Left renal cortex interstitium (tissue), 4 donors: ENCODE data around the gene CREB3L1. TPM values are rescaled to one million over a fixed set of nuclear protein-coding genes. Genes with fewer than 3 reads are reported as not detected.

Source experiments
- DNase-seq, 4 donors: peaks; one replicate each; pipeline ENCODE4 v3.0.0-alpha.2; 2013; ENCODE audit warnings: low read depth in 4 of 4, low spot score in 2 of 4, missing footprints in 1 of 4
- polyA plus RNA-seq, 4 donors: library from polyadenylated mRNA; unstranded; fragments of 120-200 nt; gene quantifications; one replicate each; pipeline ENCODE4 v1.2.1, GENCODE V29; 2013; ENCODE audit not compliant: insufficient read length in 4 of 4

Gene CREB3L1, protein sequence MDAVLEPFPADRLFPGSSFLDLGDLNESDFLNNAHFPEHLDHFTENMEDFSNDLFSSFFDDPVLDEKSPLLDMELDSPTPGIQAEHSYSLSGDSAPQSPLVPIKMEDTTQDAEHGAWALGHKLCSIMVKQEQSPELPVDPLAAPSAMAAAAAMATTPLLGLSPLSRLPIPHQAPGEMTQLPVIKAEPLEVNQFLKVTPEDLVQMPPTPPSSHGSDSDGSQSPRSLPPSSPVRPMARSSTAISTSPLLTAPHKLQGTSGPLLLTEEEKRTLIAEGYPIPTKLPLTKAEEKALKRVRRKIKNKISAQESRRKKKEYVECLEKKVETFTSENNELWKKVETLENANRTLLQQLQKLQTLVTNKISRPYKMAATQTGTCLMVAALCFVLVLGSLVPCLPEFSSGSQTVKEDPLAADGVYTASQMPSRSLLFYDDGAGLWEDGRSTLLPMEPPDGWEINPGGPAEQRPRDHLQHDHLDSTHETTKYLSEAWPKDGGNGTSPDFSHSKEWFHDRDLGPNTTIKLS
- polyA plus RNA-seq = 10 to 100 TPM; 14.5 to 18.1 (median 15.7) TPM

DNA sequence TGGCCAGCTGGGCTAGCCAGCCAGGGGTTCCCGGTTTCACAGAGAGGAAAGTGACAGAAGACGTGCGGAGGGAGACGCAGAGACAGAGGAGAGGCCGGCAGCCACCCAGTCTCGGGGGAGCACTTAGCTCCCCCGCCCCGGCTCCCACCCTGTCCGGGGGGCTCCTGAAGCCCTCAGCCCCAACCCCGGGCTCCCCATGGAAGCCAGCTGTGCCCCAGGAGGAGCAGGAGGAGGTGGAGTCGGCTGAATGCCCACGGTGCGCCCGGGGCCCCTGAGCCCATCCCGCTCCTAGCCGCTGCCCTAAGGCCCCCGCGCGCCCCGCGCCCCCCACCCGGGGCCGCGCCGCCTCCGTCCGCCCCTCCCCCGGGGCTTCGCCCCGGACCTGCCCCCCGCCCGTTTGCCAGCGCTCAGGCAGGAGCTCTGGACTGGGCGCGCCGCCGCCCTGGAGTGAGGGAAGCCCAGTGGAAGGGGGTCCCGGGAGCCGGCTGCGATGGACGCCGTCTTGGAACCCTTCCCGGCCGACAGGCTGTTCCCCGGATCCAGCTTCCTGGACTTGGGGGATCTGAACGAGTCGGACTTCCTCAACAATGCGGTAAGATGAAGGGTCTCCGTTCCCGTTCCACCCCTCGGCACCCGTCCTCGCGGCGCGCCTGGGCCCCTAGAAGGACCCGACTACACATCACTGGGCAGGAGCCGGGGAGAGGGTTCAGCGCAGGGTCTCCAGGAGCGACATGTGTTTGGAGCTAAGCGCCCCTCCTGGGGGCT lies at the start of gene CREB3L1:
TSS of gene CREB3L1 (plus strand) at position 41 of the 765 bp plus-strand sequence. CDS start at position 491, 450 bp downstream.
- DNase-seq = no peak

DNA sequence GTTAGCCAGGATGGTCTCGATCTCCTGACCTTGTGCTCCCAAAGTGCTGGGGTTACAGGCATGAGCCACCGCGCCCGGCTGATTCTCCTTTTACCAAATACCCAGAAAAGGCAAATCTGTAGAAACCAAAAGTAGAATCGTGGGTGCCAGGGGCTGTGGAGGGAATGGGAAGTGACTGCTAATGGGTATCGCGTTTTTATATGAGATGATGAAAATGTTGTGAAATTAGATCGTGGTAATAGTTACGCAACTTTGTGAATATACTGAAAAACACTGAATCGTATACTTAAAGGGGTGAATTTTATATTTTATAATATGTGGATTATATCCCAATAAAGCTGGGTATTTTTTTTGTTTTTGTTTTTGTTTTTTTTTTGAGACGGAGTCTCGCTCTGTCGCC lies 48.2 kb upstream of the CREB3L1 start:
- DNase-seq = no peak

DNA sequence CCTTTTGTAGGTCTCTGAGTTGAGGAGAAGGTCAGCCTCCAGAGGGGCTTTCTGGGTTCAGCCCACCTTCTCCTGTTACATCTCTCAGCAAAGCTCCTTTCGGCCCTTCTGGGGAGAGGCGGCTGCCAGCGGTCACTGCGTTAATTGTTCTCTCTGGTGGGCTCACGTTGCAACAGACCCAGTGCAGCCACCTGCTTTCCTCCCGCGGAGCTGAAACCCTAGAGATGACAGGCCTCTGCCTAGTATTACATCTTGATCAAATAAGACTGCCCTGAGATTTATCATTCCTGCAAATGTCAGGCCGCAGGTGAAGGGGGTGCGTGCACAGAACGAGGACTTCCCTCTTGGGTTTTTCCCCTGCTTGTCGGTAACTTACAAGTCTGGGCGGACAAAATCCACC lies 43.2 kb upstream of the CREB3L1 start:
- DNase-seq = no peak

DNA sequence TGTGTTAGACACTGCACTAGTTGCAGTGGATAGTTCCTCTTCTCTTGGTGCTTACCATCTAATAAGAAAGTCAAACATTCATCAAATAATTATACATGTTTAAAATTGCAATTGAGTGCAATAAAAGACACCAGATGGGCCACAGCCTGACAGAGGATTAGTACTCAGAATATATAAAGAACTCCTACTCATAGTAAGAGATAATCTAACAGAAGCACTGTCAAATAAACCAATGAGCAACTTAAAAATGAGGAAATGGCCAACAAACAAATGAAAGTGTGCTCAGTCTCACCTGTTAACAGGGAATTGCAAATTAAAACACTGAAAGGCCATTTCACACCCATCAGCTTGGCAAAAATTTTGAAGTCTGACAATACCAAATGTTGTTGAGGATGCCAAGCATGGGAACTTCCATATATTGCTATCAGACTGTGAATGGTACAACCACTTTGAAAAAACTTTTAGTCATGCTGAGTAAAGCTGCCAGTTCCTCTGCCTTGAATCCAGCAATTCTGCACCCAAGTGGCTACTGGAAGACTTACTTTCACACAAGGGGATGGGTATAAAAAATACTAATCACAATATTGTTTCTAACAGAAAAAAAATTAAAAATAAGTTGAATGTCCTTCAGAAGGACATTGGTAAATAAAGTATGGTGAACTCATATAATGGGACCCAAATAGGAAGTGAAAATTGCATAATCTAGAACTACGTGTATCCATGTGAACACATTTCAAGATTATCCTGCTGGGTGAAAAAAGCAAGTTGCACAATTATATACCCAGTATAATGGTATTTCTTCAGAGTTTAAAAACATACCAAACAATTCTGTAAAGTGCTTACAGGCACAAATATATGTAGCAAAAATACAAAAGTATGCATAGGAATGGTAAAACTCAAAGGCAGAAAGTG lies 41.4 kb upstream of the CREB3L1 start:
- DNase-seq = no peak

DNA sequence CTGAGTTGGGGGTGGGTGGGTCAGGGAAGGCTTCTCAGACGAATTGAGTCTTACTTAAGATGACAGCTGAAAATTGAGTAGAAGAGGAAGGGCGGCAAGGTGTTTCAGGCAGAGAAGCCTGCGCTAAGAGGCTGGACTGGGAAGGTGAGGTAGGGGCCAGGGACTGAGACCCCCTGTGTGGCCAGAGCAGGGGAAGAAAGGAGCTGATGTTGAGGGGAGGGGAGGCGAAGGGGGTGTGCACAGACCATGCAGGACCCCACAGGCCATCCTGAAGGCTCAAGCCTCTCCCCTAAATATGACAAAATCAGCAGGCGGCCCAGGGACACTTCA lies 40.6 kb upstream of the CREB3L1 start:
- DNase-seq = no peak

DNA sequence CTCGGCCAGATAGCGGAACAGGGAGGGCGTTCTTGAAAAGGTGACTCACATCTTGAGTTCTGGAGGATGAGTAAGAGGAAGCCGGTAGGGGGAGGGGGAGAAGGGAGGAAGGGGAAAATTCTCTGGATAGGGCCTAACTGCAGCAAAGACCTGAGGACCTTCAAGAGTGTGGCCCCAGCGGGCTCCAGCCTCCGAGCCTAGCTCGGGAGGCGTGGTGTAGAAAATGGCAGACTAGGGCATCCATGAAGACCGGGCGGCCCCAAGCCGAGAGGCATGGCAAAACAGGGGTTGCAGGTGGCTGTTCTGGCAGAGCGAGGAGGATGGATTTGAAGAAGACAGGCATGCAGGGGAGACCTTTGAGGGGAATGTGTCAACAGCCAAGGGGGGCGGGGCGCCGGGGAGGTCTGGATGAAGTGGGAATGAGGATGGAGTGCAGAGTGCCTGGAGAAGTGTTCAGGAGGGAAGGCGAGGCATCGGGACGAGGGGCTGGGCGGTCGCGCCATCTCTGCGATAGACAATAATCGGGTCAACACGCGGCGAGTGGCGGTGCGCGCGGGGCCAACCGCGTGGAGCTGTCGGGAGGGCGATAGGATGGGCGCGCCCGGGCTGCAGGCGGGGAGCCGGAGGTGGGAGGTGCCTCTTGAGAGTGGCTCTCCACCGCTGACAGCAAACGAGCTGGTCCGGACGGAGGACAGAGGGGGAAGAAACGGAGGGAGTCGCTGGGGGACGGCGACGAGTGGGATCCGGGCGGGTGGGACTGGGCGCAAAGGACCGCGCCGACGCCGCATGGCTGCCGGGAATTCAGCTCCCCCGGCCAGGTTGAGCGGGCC lies 40.0 kb upstream of the CREB3L1 start:
- peak in 1 of 4 donors; percentile 42 for DNase-seq

DNA sequence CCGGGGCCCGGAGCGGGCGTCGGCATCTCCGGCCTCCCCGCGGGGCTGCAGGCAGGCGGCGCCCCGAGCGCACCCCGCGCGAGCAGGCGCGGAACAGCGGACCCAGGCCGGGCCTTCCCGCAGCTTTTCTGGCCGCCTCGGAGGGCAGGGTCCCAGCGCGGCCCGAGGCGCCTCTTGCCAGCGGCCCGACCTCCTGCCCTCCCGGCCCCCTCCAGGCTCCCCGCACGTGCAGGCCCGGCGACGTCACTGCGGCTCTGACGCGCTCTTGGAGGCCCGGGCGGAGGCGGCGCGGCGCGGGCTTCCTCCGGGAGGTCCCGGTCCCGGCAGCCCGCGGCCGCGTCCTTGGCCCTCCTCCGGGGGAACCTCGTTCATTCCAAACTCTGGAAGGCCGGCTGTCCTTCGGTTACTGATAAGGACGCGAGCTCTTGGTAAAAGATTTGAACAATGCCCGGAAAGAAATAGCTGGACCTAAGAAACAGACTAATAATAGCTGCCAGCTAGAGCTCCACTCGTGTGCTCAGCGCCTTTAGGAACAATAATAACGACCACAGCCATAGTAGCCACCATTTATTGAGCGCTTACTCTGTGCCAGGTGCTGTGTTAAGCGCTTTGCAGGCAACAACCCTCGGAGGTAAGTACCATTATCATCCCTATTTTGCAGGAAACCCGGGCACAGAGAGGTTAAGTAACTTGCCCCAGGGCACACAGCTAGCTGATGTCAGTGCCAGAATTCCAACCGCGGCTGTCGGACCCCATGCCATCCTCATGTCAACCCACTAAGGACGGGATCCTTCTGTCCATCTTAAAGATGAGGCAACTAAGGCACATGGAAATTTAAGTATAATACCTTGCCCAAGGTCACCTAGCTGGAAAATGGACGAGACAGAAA lies 39.1 kb upstream of the CREB3L1 start:
- peak in 1 of 4 donors; percentile 41 for DNase-seq

DNA sequence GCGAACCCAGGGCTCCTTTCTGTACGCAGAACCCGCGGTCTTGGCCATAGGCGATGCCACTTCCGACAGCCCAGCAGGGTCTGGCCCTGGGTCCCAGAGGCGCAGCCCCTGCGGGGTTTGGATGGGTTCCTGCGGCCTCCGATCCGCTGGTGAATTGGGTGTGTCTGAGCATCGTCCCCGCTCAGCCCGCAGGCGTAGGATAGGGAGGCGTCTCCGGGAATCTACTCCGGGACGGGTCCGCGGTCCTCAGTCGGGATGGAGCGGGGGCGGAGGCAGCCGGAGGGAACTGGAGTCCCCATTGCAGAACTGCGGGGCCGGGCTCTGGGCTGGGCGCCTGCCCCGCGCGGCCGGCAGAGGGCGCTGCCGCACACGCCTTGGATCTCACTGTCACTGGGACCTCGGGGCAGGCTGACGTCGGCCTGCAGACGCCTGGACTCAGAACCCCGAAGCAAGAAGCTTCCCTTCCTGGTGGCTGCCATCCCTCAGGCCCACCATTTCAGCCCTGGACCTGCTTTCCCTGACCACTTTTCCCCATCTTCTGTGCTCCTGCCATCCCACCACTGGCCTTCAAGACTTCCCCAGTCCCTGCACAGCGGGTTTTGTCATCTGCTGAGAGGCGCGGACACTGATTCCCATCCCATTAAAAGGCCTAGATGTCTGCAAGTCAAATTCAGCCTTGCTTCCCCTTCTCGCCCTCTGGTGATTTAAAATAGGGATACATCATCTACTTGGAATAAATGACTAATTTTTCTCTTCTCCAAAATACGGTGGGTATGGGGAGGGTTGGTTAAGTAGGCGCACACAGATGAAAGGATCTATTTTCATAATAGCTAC lies 38.3 kb upstream of the CREB3L1 start:
- DNase-seq = peak in 1 of 4 donors; percentile 79

DNA sequence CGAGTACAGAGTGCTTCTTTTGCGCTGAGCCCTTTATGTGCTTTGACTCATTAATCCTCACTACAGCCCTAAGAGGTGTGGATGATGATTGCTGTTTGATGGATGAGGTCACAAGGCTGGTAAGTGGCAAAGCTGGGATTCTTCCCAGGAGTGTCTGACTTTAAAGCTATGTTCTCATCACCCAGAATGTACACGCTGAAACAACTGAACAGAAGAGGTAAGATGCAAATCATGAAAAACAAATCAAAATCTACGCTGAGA lies 37.7 kb upstream of the CREB3L1 start:
- DNase-seq = no peak

DNA sequence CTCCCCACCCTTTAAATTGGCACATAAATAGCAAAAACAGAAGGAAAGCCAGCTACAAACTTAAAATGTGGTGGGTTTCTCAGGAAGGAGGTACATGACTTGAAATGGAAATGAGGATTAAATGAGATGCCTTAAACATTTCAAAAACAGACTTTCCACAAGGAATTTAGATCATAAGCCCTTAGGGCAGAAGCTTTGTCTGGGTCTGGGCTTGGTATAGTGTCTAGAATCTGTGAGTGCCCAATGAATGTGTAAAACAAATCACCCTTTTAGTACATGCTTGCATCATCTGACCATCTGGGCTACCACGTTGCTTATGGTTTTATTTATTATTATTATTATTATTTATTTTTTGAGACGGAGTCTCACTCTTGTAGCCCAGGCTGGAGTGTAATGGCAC lies 37.1 kb upstream of the CREB3L1 start:
- no peak for DNase-seq

DNA sequence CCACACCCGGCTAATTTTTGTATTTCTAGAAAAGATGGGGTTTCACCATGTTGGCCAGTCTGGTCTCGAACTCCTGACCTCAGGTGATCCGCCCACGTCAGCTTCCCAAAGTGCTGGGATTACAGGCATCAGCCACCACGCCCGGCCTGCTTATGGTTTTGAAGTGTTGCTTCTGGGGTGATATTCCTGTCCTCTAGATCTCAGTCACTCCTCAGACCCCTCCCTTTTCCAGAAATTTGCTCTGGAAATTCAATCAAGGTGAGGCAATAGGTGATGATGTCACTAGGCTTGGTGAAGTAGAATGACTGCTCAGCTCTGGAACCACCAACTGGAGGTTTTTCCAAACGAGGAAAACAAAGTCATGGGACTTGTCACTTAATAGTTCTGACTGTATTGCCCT lies 36.6 kb upstream of the CREB3L1 start:
- DNase-seq = no peak

DNA sequence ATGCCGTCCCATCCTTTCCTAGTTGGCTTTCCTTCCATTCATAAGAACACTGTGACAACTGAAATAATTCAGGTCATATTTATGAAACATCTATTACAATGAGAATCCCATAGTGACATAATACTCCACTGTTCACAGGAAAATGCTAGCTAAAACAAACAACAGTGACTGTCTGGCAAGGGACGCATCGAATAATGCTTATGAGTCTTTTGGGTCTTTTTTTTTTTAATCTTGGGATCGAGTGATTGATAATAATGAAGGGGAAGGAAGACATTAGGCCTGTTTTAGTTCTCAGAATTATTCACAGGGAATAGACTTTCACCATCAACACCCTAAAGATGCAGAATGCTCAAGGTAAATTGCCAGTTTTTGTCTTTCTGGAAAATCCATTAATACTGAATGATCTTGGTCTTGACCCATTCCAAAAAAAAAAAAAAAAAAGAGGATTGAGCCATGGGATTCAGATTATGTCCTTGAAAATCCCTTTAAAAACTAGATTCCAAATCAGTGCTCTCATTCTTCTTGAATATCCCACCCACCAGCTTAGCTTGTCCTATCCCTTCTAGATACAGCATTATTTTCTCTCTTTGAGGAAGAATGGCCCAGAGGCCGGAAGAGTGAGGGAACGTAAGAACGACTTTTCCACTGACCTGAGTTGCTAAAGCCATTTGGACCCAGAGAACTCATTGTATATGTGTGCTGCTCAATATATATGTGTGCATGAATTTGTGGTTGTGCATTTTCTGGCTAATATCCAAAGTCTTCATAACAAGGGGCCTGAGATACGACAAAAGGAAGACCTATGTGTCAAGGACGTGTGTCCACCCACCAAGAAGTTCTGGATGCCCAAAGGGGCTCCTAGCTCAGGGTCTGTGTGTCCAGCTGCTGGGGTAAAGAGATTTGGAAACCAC lies 35.2 kb upstream of the CREB3L1 start:
- DNase-seq = no peak

DNA sequence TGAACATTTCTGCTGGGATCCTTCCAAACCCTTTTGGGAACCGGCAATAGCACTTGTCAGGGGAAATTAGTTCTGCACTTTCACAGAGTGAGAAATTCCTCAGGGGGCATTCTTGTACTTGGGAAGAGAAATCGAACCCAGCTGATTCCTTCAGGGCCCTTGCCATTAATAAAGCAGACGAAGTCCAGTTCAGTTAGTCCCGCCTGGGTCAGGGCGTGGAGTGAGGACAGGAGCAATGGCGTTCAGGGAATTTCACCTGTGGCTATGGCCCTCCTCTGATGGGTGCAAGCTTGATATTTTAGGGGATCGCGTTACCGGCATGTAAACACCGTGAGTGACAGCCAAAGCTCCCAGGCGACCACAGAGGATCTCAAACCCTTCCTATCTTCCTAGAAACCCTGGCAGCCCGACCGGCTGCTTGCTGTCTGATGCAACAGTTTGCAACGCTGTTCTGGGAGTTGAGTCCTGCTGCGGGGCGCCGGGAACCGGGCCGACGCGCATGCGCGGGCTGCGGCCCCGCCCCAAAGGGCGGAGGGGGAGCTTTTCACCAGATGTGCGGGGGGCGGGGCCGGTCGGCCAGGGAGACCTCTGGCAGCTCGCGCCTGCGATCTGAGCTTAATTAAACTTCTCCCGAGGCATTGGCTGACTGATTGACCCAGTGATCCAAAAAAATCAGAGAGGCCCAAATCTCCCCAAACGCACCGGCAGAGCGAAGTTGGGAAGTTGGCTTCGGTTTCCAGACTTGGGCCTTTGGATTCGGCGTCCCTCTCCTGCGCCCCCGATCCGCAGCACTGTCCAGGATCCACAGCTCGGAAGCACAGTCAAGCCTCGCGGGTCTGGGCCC lies 34.3 kb upstream of the CREB3L1 start:
- peak in 2 of 4 donors; percentile 82 to 86 for DNase-seq

DNA sequence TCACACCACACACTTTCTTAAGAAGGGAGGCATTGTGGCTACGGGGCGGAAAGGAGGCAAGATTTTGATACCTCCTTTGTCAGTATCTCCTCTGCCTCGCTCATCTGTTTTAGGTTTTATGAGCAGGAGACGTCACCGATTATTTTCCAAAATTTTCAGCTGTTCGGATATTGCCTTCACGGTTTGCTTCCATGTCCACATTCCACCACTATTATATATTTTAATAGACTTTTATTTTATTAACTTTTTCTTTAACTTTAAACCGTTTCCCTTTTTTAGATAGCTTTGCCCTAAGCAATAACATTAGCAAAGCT lies 33.7 kb upstream of the CREB3L1 start:
- DNase-seq = no peak

DNA sequence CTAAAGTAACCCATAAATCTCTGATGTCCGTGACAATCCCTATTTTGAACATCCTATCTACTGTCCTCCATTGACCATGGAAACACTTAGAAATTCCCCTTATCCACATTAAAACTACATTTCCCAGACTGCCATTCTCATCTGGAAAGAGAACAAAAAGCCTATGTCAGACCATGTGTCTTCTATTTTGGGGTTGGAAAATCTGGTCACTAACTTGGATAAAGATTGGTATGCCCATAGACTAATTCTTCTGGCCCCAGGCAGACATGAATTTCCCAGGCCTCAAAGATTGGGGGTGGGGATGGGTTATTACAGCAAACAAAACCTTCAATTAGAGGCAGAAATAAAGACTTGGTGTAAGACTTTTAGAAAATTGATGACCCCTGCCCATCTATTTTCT lies 30.9 kb upstream of the CREB3L1 start:
- DNase-seq = no peak

DNA sequence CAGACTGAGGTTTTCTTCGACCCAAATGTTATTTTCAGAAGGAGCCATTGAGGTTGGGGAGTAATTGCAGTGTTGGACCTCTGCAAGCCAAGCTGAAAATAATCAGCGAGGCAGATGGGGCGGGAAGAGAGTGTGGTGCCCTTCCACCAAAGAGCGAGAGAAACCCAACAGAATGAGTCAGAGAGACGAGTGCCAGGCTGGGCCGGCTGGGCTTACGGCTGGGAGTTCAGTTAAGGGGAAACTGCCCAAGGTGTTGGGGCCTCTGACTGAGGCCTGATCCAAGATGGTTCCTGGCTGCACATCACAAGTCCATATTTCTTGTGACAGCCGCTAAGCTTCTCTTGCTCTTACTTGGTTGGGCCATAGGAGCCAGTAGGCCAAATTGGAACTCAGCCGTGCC lies 30.4 kb upstream of the CREB3L1 start:
- no peak for DNase-seq
